ENCODE results near the gene CBFB.

GRCh38 chr16:67050796-67051195 is 21.8 kb downstream of the CBFB start:
- TF ChIP-seq CTCF (IDR thresholded peaks at IDR 0.05; ENCODE audit: low read depth, low read length) (no peak), EZH2phosphoT487 (IDR thresholded peaks at IDR 0.05; ENCODE audit: low read depth) (no peak)

Data from OCI-LY3 (cell line).